ENCODE results near the gene ZNF609. TPM values are rescaled to one million over a fixed set of nuclear protein-coding genes. Genes with fewer than 3 reads are reported as not detected.
"Not testable (repeated sequence)": the region's sequence is repeated elsewhere in the genome, so short reads cannot be mapped to it uniquely, and the experiment has no call there.

Gene ZNF609
- total RNA-seq, 1 donor from 2014 or later, result 21.5 TPM

DNA sequence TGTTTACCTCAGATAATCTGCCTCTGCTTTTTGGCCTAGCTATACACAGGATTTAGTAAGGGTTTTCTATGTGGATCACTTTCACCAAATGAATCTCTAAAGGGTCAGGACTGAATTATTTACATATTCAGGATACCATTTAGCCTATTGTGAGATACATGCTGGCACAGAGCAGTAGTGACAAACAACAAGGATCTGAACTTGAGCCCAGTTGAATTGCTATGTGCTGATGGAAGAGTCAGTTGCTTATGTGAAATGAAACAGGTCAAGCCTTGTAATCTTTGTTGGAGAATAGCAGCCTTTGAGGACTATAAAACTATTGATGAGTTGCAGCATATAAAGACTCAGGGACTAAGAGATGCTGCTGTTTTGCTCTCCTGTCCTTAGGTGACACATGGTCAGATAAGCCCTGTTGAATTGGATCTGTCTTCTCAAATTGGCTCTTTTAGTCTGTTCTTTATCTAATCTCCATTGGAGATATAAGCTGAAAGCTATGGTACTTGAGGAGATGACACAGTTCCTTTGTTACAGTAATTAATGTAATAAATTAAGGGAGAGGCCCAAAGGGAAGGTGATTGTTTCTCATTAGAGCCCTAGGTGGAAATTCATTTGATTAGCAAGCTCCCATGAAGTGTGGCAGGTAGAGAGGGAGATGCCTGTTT is 30.4 kb downstream of the ZNF609 start:
- TF ChIP-seq EZH2phosphoT487 (IDR thresholded peaks at IDR 0.05) (no peak), EZH2 (IDR thresholded peaks at IDR 0.05) (no peak), CTCF (IDR thresholded peaks at IDR 0.05) (no peak)
- Histone ChIP-seq H3K27ac (no peak overlapping the region), H3K4me2 (no peak overlapping the region), H3K27me3 (no peaks in the 10 kb centered on the region), H3K4me3 (no peak overlapping the region), H2AFZ (replicated peaks) (no peak overlapping the region), H3K79me2 (ENCODE audit: low read depth) (peaks cover 90% of the 10 kb centered on the region), H4K20me1 (ENCODE audit: low read depth) (peaks cover 58% of the 10 kb centered on the region), H3K9ac (no peak overlapping the region), H3K4me1 (peaks cover 4% of the 10 kb centered on the region), H3K9me3 (ENCODE audit: low read depth) (no peaks in the 10 kb centered on the region), H3K36me3 (no peaks in the 10 kb centered on the region), H3F3A (ENCODE audit: low read depth) (no peaks in the 10 kb centered on the region)
- DNase-seq (ENCODE audit: low spot score), result no peak
- Mint-ChIP-seq H3K9me3 (no peaks in the 10 kb centered on the region), H3K27ac (no peak overlapping the region), H3K36me3 (peaks cover 23% of the 10 kb centered on the region), H3K4me3 (no peak overlapping the region), H3K27me3 (ENCODE audit: insufficient read depth, low read depth) (peaks cover 2% of the 10 kb centered on the region), H3K4me1 (no peaks in the 10 kb centered on the region)

DNA sequence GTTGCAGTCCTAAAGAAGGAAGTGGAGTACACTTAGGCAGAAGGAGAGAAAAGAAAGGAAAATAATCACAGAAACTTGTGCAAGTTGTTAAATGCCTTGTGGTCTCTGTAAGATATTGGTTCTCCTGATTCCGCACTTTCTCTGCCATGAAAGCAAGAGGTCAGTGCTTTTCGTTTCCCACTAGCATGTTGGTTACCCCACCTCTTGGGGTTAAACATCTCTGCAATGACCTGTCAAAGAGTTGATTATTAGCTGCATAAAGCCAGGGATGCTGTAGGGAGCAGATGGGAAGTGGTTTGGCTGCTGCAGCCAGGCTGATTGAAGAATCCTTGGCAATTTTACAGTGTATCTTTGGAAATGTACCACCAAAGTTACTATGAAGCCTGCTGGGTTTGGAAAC is 33.3 kb downstream of the ZNF609 start:
- Histone ChIP-seq H3K4me3 (no peak overlapping the region), H2AFZ (replicated peaks) (no peak overlapping the region), H3F3A (ENCODE audit: low read depth) (no peaks in the 10 kb centered on the region), H3K27me3 (no peaks in the 10 kb centered on the region), H3K9me3 (ENCODE audit: low read depth) (no peaks in the 10 kb centered on the region), H3K4me2 (no peak overlapping the region), H4K20me1 (ENCODE audit: low read depth) (peaks cover 78% of the 10 kb centered on the region), H3K4me1 (peaks cover 4% of the 10 kb centered on the region), H3K9ac (no peak overlapping the region), H3K79me2 (ENCODE audit: low read depth) (peaks cover 95% of the 10 kb centered on the region), H3K27ac (no peak overlapping the region), H3K36me3 (no peaks in the 10 kb centered on the region)
- no peak for DNase-seq (ENCODE audit: low spot score)
- TF ChIP-seq CTCF (IDR thresholded peaks at IDR 0.05), result no peak
- TF ChIP-seq EZH2phosphoT487 (IDR thresholded peaks at IDR 0.05), result no peak
- TF ChIP-seq EZH2 (IDR thresholded peaks at IDR 0.05), result no peak
- no peak overlapping the region for H3K4me3 Mint-ChIP-seq
- no peaks in the 10 kb centered on the region for H3K27me3 Mint-ChIP-seq (ENCODE audit: insufficient read depth, low read depth)
- H3K27ac Mint-ChIP-seq, result no peak overlapping the region
- H3K36me3 Mint-ChIP-seq, result peaks cover 16% of the 10 kb centered on the region
- no peaks in the 10 kb centered on the region for H3K4me1 Mint-ChIP-seq
- no peaks in the 10 kb centered on the region for H3K9me3 Mint-ChIP-seq

DNA sequence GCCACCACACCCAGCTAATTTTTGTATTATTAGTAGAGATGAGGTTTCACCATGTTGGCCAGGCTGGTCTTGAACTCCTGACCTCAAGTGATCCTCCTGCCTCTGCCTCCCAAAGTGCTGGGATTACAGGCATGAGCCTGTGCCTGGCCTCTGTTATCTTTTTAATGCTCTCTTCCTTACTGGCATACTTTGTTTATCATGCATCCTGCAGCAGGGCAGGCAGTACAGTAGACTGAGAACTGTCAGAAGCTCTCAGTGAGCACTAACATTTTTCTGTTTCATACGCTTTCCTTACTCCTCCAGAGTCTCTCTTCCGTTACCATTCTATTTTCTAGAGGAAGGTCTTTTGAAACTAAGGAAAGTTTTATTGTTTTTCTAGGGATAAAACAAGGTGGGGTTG is 35.6 kb downstream of the ZNF609 start:
- not testable (repeated sequence) for H3K27me3 Mint-ChIP-seq (ENCODE audit: insufficient read depth, low read depth); H3K4me1 ChIP-seq; H3K4me3 Mint-ChIP-seq; H3K27me3 ChIP-seq; H3K36me3 Mint-ChIP-seq; H3K4me3 ChIP-seq; H3K4me1 Mint-ChIP-seq; H3K27ac Mint-ChIP-seq; H3K9me3 Mint-ChIP-seq; H3K27ac ChIP-seq; H3K4me2 ChIP-seq; H3K9me3 ChIP-seq (ENCODE audit: low read depth); H2AFZ ChIP-seq (replicated peaks); H3F3A ChIP-seq (ENCODE audit: low read depth); DNase-seq (ENCODE audit: low spot score); H3K36me3 ChIP-seq; H3K9ac ChIP-seq
- H3K79me2 ChIP-seq (ENCODE audit: low read depth), result peaks cover 83% of the 10 kb centered on the region
- H4K20me1 ChIP-seq (ENCODE audit: low read depth), result peaks cover 91% of the 10 kb centered on the region

DNA sequence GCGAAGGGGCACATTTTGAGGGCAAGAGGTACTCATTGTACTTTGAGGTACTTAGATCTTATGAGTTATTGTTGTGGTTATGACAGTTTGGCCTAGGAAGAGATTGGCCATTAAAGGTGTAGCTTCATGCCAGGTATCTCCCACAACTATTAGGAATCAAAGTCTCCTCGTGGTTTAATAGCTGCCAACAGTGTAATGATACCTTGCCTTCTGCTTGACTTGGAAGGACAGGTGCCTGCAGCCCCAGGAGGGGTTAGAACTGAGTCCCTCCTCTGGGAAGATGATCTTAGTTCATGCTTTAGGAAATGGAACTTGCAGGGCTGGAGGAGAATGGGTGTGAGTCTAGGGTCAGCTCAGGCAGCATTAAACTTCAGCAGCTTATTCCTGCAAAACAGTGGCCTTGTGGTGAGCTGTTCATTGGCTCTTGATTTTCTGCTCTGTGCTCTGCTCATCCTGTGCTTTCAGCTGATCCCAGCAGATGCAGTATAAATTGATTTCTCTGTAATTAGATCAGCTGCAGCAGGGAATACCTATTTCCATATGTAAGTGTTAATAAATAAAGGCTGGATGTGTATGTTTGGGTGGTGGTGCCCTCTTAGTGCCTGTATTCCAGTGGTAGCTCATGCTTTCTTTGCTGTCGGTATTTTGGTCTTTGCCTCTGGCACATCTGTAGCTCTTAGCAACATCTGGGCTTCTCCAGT is 40.5 kb downstream of the ZNF609 start:
- Histone ChIP-seq H3K4me3 (no peak overlapping the region), H3K27ac (no peak overlapping the region), H4K20me1 (ENCODE audit: low read depth) (peaks cover 96% of the 10 kb centered on the region), H3K36me3 (no peaks in the 10 kb centered on the region), H3K9me3 (ENCODE audit: low read depth) (no peaks in the 10 kb centered on the region), H3K4me2 (no peak overlapping the region), H3K27me3 (no peaks in the 10 kb centered on the region), H3F3A (ENCODE audit: low read depth) (no peaks in the 10 kb centered on the region), H3K4me1 (no peaks in the 10 kb centered on the region), H3K9ac (no peak overlapping the region), H2AFZ (replicated peaks) (no peak overlapping the region), H3K79me2 (ENCODE audit: low read depth) (peaks cover 79% of the 10 kb centered on the region)
- Mint-ChIP-seq H3K36me3 (peaks cover 14% of the 10 kb centered on the region), H3K9me3 (no peaks in the 10 kb centered on the region), H3K27me3 (ENCODE audit: insufficient read depth, low read depth) (peaks cover 2% of the 10 kb centered on the region), H3K4me1 (peaks cover 39% of the 10 kb centered on the region), H3K27ac (no peak overlapping the region), H3K4me3 (no peak overlapping the region)
- TF ChIP-seq EZH2 (IDR thresholded peaks at IDR 0.05) (no peak), EZH2phosphoT487 (IDR thresholded peaks at IDR 0.05) (no peak), CTCF (IDR thresholded peaks at IDR 0.05) (no peak)
- no peak for DNase-seq (ENCODE audit: low spot score)

Data from neural progenitor cell (in vitro differentiated cells).